ENCODE data around the gene ARHGDIG. TPM values are rescaled to one million over a fixed set of nuclear protein-coding genes. Genes with fewer than 3 reads are reported as not detected.

The ARHGDIG gene
- total RNA-seq, 1 experiment from 2014 or later: 2.4 TPM

GRCh38 chr16:268141-269053 is 12.0 kb upstream of the ARHGDIG start:
- TF ChIP-seq REST (IDR thresholded peaks at IDR 0.05; ENCODE audit: insufficient read depth in 1 of 2, low read depth in 2 of 2, low read length in 1 of 2): no peak
- TF ChIP-seq POLR2AphosphoS5 (IDR thresholded peaks at IDR 0.05; ENCODE audit: low read depth, low read length): no peak
- no peak for TF ChIP-seq TCF7L2 (IDR thresholded peaks at IDR 0.05; ENCODE audit: low read depth, low read length)
- no peak for TF ChIP-seq SIN3A (IDR thresholded peaks at IDR 0.05; ENCODE audit: borderline replicate concordance, insufficient read depth, low read depth, low read length)
- TF ChIP-seq CTCF (IDR thresholded peaks at IDR 0.05): no peak
- H3K9me3 ChIP-seq (ENCODE audit: control insufficient read depth, insufficient read depth, low read depth, low read length): no peaks in the 10 kb centered on the region
- H3K27me3 ChIP-seq (ENCODE audit: control insufficient read depth, insufficient read depth, low read length): no peaks in the 10 kb centered on the region
- H3K36me3 ChIP-seq (ENCODE audit: control insufficient read depth, insufficient read depth, low read length): no peaks in the 10 kb centered on the region
- in situ Hi-C loops (cut with HindIII; ENCODE audit: low pct_unique_long_range_greater_than_20kb, low sequenced_read_pairs) (no loop called here), intact Hi-C loops (cut with micrococcal nuclease; ENCODE audit: unreplicated experiment) (no loop called here)
- no TSS peak for BruUV-seq (replicated peaks)
- H3K4me1 ChIP-seq (ENCODE audit: control insufficient read depth, insufficient read depth, low read length): no peaks in the 10 kb centered on the region; the same call in 1 of the 2 replicates
- no peak for ATAC-seq
- ChIA-PET POLR2A (no interaction called here), CTCF (interaction anchor here (1.0 kb wide), 1 partner anchor 94 kb away, joined by 4 read pairs; no protein-coding TSS in a partner anchor)
- no peak overlapping the region for H3K27ac ChIP-seq (ENCODE audit: low read length)
- no peak overlapping the region for H3K4me3 ChIP-seq (ENCODE audit: low read depth in 2 of 2, low read length in 2 of 2)
- DNase-seq (ENCODE audit: low read depth, low spot score): no peak

GRCh38 chr16:269061-269796 is 11.2 kb upstream of the ARHGDIG start:
- Histone ChIP-seq H3K27ac (ENCODE audit: low read length) (no peak overlapping the region), H3K9me3 (ENCODE audit: control insufficient read depth, insufficient read depth, low read depth, low read length) (no peaks in the 10 kb centered on the region), H3K4me3 (ENCODE audit: low read depth in 2 of 2, low read length in 2 of 2) (no peak overlapping the region), H3K36me3 (ENCODE audit: control insufficient read depth, insufficient read depth, low read length) (no peaks in the 10 kb centered on the region), H3K27me3 (ENCODE audit: control insufficient read depth, insufficient read depth, low read length) (no peaks in the 10 kb centered on the region), H3K4me1 (ENCODE audit: control insufficient read depth, insufficient read depth, low read length) (peaks cover 4% of the 10 kb centered on the region)
- in situ Hi-C loops (cut with HindIII; ENCODE audit: low pct_unique_long_range_greater_than_20kb, low sequenced_read_pairs) (no loop called here), intact Hi-C loops (cut with micrococcal nuclease; ENCODE audit: unreplicated experiment) (no loop called here)
- POLR2A ChIA-PET: no interaction called here
- CTCF ChIA-PET: no interaction called here
- no TSS peak for BruUV-seq (replicated peaks)
- ATAC-seq (no peak), DNase-seq (ENCODE audit: low read depth, low spot score) (no peak)
- TF ChIP-seq POLR2AphosphoS5 (IDR thresholded peaks at IDR 0.05; ENCODE audit: low read depth, low read length) (no peak), TCF7L2 (IDR thresholded peaks at IDR 0.05; ENCODE audit: low read depth, low read length) (no peak), SIN3A (IDR thresholded peaks at IDR 0.05; ENCODE audit: borderline replicate concordance, insufficient read depth, low read depth, low read length) (no peak), CTCF (IDR thresholded peaks at IDR 0.05) (no peak), REST (IDR thresholded peaks at IDR 0.05; ENCODE audit: insufficient read depth in 1 of 2, low read depth in 2 of 2, low read length in 1 of 2) (no peak)

Measured in Panc1 (cell line).